HG03558 (cell line): Measurements from ENCODE around the gene HMBS.
"Not testable (repeated sequence)": the region's sequence is repeated elsewhere in the genome, so short reads cannot be mapped to it uniquely, and the experiment has no call there.

Experiments used
- ATAC-seq: cut with Tn5 transposase; IDR thresholded peaks from one replicate; pipeline ENCODE4 v1.9.1; 2021; ENCODE audit warnings: moderate number of reproducible peaks; ENCODE audit not compliant: unreplicated experiment; ENCODE audit errors: extremely low read depth

Gene HMBS

GRCh38 chr11:119084663-119085436 lies at the start of gene HMBS:
Gene HMBS (plus strand): TSS chr11:119084881. CDS start chr11:119085034, 153 bp downstream.
- ATAC-seq: peak; percentile 58

- ATAC-seq: no peak
Observed at GRCh38 chr11:119038884-119039283, 45.8 kb upstream of the HMBS start.

- ATAC-seq: not testable (repeated sequence)
Observed at GRCh38 chr11:119039471-119039870, 45.2 kb upstream of the HMBS start.

GRCh38 chr11:119041821-119042514 lies 42.7 kb upstream of the HMBS start:
- no peak for ATAC-seq

GRCh38 chr11:119042927-119043326 lies 41.8 kb upstream of the HMBS start:
- no peak for ATAC-seq

- no peak for ATAC-seq
Observed at GRCh38 chr11:119044708-119045107, 40.0 kb upstream of the HMBS start.

GRCh38 chr11:119046489-119046888 lies 38.2 kb upstream of the HMBS start:
- ATAC-seq: no peak

GRCh38 chr11:119047205-119047604 lies 37.5 kb upstream of the HMBS start:
- ATAC-seq: no peak

- no peak for ATAC-seq
Observed at GRCh38 chr11:119048644-119049043, 36.0 kb upstream of the HMBS start.

- no peak for ATAC-seq
Observed at GRCh38 chr11:119049081-119049480, 35.6 kb upstream of the HMBS start.

GRCh38 chr11:119051440-119052162 lies 33.1 kb upstream of the HMBS start:
- no peak for ATAC-seq

GRCh38 chr11:119052163-119052814 lies 32.4 kb upstream of the HMBS start:
- ATAC-seq: no peak

GRCh38 chr11:119054418-119054817 lies 30.3 kb upstream of the HMBS start:
- no peak for ATAC-seq

- ATAC-seq: no peak
Observed at GRCh38 chr11:119055901-119056300, 28.8 kb upstream of the HMBS start.

GRCh38 chr11:119056421-119056999 lies 28.2 kb upstream of the HMBS start:
- no peak for ATAC-seq

GRCh38 chr11:119057000-119057769 lies 27.5 kb upstream of the HMBS start, which contains the start of gene HYOU1:
Gene HYOU1 (minus strand): TSS chr11:119057205. CDS start chr11:119056160, 1,045 bp downstream.
- ATAC-seq: peak; percentile 85

GRCh38 chr11:119059128-119059527 lies 25.6 kb upstream of the HMBS start:
- not testable (repeated sequence) for ATAC-seq

GRCh38 chr11:119061256-119061655 lies 23.4 kb upstream of the HMBS start:
- ATAC-seq: no peak

GRCh38 chr11:119062779-119063178 lies 21.9 kb upstream of the HMBS start:
- no peak for ATAC-seq
